ENCODE results near the gene LRRC37A3. TPM values are rescaled to one million over a fixed set of nuclear protein-coding genes. Genes with fewer than 3 reads are reported as not detected.

Gene LRRC37A3
- total RNA-seq, 1 experiment from 2014 or later, result 7.7 TPM

DNA sequence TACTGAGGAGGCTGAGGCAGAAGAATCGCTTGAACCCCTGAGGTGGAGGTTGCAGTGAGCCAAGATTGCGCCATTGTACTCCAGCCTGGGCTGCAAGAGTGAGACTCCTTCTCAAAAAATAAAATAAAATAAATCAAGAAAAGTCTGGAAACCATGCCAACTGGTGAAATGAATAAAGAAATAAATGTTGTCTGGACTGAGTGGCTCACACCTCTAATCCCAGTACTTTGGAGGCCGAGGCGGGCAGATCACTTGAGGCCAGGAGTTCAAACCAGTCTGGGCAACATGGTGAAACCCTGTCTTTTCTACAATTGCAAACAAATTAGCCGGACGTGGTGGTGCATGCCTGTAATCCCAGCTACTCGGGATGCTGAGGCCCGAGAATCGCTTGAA, 744 bp upstream of the LRRC37A3 start:
- RAD21 ChIA-PET (ENCODE audit: low non-redundant PET in 1 of 2, low total read pairs in 2 of 2, uncharacterized antibody in 2 of 2, unreplicated experiment in 2 of 2), result no interaction called here
- POLR2A ChIA-PET, result interaction anchor here (0.7 to 1.2 kb wide), 2 partner anchors 55 to 217 kb away, joined by 3 read pairs; partner anchors contain the start of gene RGS9
- DNase-seq (ENCODE audit: low read depth, low spot score), result no peak
- Histone ChIP-seq H3K27me3 (ENCODE audit: insufficient read depth, low read length) (no peaks in the 10 kb centered on the region), H3K9me3 (ENCODE audit: control insufficient read depth in 1 of 2, insufficient read depth in 1 of 2, low read depth in 1 of 2, low read length in 2 of 2) (no peaks in the 10 kb centered on the region), H3K4me1 (ENCODE audit: control insufficient read depth in 1 of 2, insufficient read depth in 2 of 2, low read length in 2 of 2) (peaks cover 6 to 10% of the 10 kb centered on the region in 2 experiments; a peak in 3 of 4 replicates), H4K20me1 (ENCODE audit: insufficient read depth) (no peaks in the 10 kb centered on the region), H3K27ac (ENCODE audit: low read depth, low read length) (peak overlapping the region; percentile 85), H3K4me2 (ENCODE audit: low read length) (peak overlapping the region; percentile 92), H3K79me2 (ENCODE audit: insufficient read depth, low read length) (no peaks in the 10 kb centered on the region), H3K4me3 (replicated peaks in 1 of 2; ENCODE audit: low read depth in 1 of 2, low read length in 2 of 2) (peak overlapping the region; percentile 58 to 68), H3K9me2 (ENCODE audit: insufficient read depth) (no peaks in the 10 kb centered on the region), H2AFZ (ENCODE audit: low read depth, low read length, poor library complexity, severe bottlenecking) (peak overlapping the region; percentile 0), H3K36me3 (ENCODE audit: control insufficient read depth in 1 of 2, insufficient read depth in 2 of 2, low read length in 2 of 2) (no peaks in the 10 kb centered on the region), H3K9ac (ENCODE audit: low read length) (peak overlapping the region; percentile 81)
- peak; percentile 17 for ATAC-seq
- intact Hi-C loops (cut with micrococcal nuclease), result no loop called here
- CTCF ChIA-PET, result interaction anchor here (1.0 to 1.5 kb wide), 2 partner anchors 42 to 180 kb away, joined by 4 read pairs; no protein-coding TSS in a partner anchor
- TF ChIP-seq, protein P1, sequence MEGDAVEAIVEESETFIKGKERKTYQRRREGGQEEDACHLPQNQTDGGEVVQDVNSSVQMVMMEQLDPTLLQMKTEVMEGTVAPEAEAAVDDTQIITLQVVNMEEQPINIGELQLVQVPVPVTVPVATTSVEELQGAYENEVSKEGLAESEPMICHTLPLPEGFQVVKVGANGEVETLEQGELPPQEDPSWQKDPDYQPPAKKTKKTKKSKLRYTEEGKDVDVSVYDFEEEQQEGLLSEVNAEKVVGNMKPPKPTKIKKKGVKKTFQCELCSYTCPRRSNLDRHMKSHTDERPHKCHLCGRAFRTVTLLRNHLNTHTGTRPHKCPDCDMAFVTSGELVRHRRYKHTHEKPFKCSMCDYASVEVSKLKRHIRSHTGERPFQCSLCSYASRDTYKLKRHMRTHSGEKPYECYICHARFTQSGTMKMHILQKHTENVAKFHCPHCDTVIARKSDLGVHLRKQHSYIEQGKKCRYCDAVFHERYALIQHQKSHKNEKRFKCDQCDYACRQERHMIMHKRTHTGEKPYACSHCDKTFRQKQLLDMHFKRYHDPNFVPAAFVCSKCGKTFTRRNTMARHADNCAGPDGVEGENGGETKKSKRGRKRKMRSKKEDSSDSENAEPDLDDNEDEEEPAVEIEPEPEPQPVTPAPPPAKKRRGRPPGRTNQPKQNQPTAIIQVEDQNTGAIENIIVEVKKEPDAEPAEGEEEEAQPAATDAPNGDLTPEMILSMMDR (IDR thresholded peaks at IDR 0.05 in 2 of 3, conservative IDR thresholded peaks at IDR 0.05 in 1 of 3; ENCODE audit: borderline replicate concordance in 1 of 3, insufficient read depth in 1 of 3, low read depth in 2 of 3, low read length in 2 of 3), result no peak
- no peak for TF ChIP-seq EZH2phosphoT487 (IDR thresholded peaks at IDR 0.05; ENCODE audit: borderline replicate concordance)
- no peak for TF ChIP-seq CBX3 (IDR thresholded peaks at IDR 0.05; ENCODE audit: low read depth)
- no peak for TF ChIP-seq ELF1 (IDR thresholded peaks at IDR 0.05; ENCODE audit: borderline replicate concordance, low read depth)
- no peak for TF ChIP-seq SRF (IDR thresholded peaks at IDR 0.05; ENCODE audit: low read depth)
- TF ChIP-seq ZFX (IDR thresholded peaks at IDR 0.05), result no peak
- no peak for TF ChIP-seq TCF7L2 (IDR thresholded peaks at IDR 0.05; ENCODE audit: borderline replicate concordance, extremely low read depth, insufficient read depth, insufficient read length)
- no peak for TF ChIP-seq ZNF274 (IDR thresholded peaks at IDR 0.05; ENCODE audit: low read depth, low read length)
- TF ChIP-seq SP1 (IDR thresholded peaks at IDR 0.05; ENCODE audit: low read depth), result no peak
- no peak for TF ChIP-seq JUND (IDR thresholded peaks at IDR 0.05)
- TF ChIP-seq EGR1 (IDR thresholded peaks at IDR 0.05; ENCODE audit: low read depth), result no peak
- TF ChIP-seq RAD21 (IDR thresholded peaks at IDR 0.05; ENCODE audit: low read depth), result no peak
- TF ChIP-seq, protein P2, sequence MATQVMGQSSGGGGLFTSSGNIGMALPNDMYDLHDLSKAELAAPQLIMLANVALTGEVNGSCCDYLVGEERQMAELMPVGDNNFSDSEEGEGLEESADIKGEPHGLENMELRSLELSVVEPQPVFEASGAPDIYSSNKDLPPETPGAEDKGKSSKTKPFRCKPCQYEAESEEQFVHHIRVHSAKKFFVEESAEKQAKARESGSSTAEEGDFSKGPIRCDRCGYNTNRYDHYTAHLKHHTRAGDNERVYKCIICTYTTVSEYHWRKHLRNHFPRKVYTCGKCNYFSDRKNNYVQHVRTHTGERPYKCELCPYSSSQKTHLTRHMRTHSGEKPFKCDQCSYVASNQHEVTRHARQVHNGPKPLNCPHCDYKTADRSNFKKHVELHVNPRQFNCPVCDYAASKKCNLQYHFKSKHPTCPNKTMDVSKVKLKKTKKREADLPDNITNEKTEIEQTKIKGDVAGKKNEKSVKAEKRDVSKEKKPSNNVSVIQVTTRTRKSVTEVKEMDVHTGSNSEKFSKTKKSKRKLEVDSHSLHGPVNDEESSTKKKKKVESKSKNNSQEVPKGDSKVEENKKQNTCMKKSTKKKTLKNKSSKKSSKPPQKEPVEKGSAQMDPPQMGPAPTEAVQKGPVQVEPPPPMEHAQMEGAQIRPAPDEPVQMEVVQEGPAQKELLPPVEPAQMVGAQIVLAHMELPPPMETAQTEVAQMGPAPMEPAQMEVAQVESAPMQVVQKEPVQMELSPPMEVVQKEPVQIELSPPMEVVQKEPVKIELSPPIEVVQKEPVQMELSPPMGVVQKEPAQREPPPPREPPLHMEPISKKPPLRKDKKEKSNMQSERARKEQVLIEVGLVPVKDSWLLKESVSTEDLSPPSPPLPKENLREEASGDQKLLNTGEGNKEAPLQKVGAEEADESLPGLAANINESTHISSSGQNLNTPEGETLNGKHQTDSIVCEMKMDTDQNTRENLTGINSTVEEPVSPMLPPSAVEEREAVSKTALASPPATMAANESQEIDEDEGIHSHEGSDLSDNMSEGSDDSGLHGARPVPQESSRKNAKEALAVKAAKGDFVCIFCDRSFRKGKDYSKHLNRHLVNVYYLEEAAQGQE (IDR thresholded peaks at IDR 0.05; ENCODE audit: low read depth), result no peak
- no peak for TF ChIP-seq EZH2 (IDR thresholded peaks at IDR 0.05)
- no peak for TF ChIP-seq SIN3A (IDR thresholded peaks at IDR 0.05; ENCODE audit: low read depth)
- TF ChIP-seq, protein P3, sequence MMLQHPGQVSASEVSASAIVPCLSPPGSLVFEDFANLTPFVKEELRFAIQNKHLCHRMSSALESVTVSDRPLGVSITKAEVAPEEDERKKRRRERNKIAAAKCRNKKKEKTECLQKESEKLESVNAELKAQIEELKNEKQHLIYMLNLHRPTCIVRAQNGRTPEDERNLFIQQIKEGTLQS (IDR thresholded peaks at IDR 0.05), result no peak
- TF ChIP-seq POLR2A (IDR thresholded peaks at IDR 0.05; ENCODE audit: borderline replicate concordance, extremely low read depth, insufficient read depth, insufficient read length), result no peak
- TF ChIP-seq YY1 (IDR thresholded peaks at IDR 0.05; ENCODE audit: extremely low read depth, insufficient replicate concordance, low read depth, low read length), result no peak
- BruUV-seq (replicated peaks), result TSS peak; percentile 73

Data from HCT116 (cell line).